Measurements from ENCODE around the gene RASGEF1B. TPM values are rescaled to one million over a fixed set of nuclear protein-coding genes. Genes with fewer than 3 reads are reported as not detected.
"Not testable (repeated sequence)": the region's sequence is repeated elsewhere in the genome, so short reads cannot be mapped to it uniquely, and the experiment has no call there.

Gene RASGEF1B
- total and polyA plus RNA-seq, 4 donors = 8.9 to 57.4 (median 32.1) TPM

DNA sequence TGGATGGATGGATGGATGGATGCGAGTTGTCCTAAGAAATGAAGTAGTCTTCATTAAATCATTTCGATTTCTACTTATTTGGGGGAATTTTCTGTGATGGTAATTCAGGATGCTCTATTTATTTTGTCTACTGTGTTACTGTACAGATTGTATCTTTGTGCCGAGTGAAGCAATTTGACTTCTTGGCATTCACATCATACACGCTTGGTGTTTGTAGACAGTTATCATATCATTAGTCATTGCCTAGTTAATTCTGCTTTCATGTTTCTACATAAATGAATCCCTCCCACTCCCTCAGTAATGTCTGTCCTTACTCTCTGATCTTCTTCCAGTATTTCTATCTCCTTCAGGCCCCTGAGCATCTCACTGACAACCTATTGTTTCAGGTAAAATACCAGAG is 64.0 kb downstream of the RASGEF1B start:
- no peak overlapping the region for H3K9ac ChIP-seq (ENCODE audit: low read depth in 1 of 2, low read length in 2 of 2)
- 86% methylated on average over 4 of the region's 4 CpGs for WGBS
- no peaks in the 10 kb centered on the region for H3K4me1 ChIP-seq (ENCODE audit: control insufficient read depth in 4 of 4, insufficient read depth in 4 of 4, low read length in 3 of 4)
- H3K27ac ChIP-seq (ENCODE audit: low read depth in 1 of 2, low read length in 2 of 2) = no peak overlapping the region
- DNase-seq (ENCODE audit: low spot score) = no peak
- no peaks in the 10 kb centered on the region for H3K27me3 ChIP-seq (ENCODE audit: control insufficient read depth in 4 of 4, insufficient read depth in 4 of 4, low read length in 3 of 4)
- no peak overlapping the region for H3K4me3 ChIP-seq (ENCODE audit: low read depth in 1 of 3, low read length in 3 of 3)
- no peaks in the 10 kb centered on the region for H3K9me3 ChIP-seq (ENCODE audit: control insufficient read depth in 4 of 4, low read length in 3 of 4)
- no peaks in the 10 kb centered on the region for H3K36me3 ChIP-seq (ENCODE audit: control insufficient read depth in 4 of 4, insufficient read depth in 3 of 4, low read depth in 1 of 4, low read length in 3 of 4)
- no peak for TF ChIP-seq NR2F2 (IDR thresholded peaks at IDR 0.05)
- TF ChIP-seq, protein P1, sequence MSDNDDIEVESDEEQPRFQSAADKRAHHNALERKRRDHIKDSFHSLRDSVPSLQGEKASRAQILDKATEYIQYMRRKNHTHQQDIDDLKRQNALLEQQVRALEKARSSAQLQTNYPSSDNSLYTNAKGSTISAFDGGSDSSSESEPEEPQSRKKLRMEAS (IDR thresholded peaks at IDR 0.05) = no peak
- TF ChIP-seq YY1 (IDR thresholded peaks at IDR 0.05) = no peak
- no peak for TF ChIP-seq RAD21 (IDR thresholded peaks at IDR 0.05)
- no peak for TF ChIP-seq TAF1 (conservative IDR thresholded peaks at IDR 0.05)
- TF ChIP-seq HNF4A (conservative IDR thresholded peaks at IDR 0.05) = no peak
- TF ChIP-seq HNF4G (IDR thresholded peaks at IDR 0.05) = no peak

DNA sequence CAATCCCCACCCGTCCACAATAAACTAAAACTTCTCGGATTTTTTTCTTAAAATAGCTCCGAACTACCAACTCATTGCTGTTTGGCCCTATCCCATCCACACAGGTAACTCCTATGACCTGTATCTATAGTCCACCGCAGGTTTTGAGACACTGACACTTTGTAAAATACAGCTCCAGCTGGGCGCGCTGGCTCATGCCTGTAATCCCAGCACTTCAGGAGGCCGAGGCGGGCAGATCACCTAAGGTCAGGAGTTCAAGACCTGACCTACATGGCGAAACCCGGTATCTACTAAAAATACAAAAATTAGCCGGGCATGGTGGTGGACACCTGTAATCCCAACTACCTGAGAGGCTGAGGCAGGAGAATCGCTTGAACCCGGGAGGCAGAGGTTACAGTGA is 65.2 kb downstream of the RASGEF1B start:
- not testable (repeated sequence) for H3K36me3 ChIP-seq (ENCODE audit: control insufficient read depth in 4 of 4, insufficient read depth in 3 of 4, low read depth in 1 of 4, low read length in 3 of 4); DNase-seq (ENCODE audit: low spot score); H3K9ac ChIP-seq (ENCODE audit: low read depth in 1 of 2, low read length in 2 of 2); H3K4me3 ChIP-seq (ENCODE audit: low read depth in 1 of 3, low read length in 3 of 3); H3K27ac ChIP-seq (ENCODE audit: low read depth in 1 of 2, low read length in 2 of 2); H3K27me3 ChIP-seq (ENCODE audit: control insufficient read depth in 4 of 4, insufficient read depth in 4 of 4, low read length in 3 of 4); H3K4me1 ChIP-seq (ENCODE audit: control insufficient read depth in 4 of 4, insufficient read depth in 4 of 4, low read length in 3 of 4); H3K9me3 ChIP-seq (ENCODE audit: control insufficient read depth in 4 of 4, low read length in 3 of 4)
- WGBS = 68% methylated on average over 13 of the region's 13 CpGs

DNA sequence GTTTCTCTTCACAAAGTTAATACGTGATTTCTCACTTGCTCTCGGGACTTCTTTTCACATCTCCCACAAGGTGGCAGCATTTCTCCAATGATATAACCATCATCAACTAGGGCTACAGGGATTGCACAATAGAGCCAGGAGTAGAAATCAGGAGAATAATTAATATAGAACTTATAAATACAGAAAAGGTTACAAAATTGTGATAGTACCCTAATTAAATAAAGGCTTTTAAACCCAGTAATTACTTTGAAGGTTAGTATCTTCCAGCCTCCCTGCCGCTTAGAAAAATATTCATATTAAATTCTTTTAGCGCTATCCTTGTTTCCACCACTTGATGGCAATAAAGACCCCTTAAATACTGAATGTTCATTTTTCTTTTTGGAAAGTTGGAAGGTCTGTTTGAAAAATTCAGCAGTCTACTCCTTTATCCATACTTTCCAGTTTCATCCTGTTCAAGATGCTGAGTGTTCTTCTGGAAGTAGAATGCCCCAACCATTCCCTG is 65.8 kb downstream of the RASGEF1B start:
- Histone ChIP-seq H3K9ac (ENCODE audit: low read depth in 1 of 2, low read length in 2 of 2) (no peak overlapping the region), H3K9me3 (ENCODE audit: control insufficient read depth in 4 of 4, low read length in 3 of 4) (no peaks in the 10 kb centered on the region), H3K36me3 (ENCODE audit: control insufficient read depth in 4 of 4, insufficient read depth in 3 of 4, low read depth in 1 of 4, low read length in 3 of 4) (no peaks in the 10 kb centered on the region), H3K4me1 (ENCODE audit: control insufficient read depth in 4 of 4, insufficient read depth in 4 of 4, low read length in 3 of 4) (no peaks in the 10 kb centered on the region), H3K27ac (ENCODE audit: low read depth in 1 of 2, low read length in 2 of 2) (no peak overlapping the region), H3K4me3 (ENCODE audit: low read depth in 1 of 3, low read length in 3 of 3) (no peak overlapping the region), H3K27me3 (ENCODE audit: control insufficient read depth in 4 of 4, insufficient read depth in 4 of 4, low read length in 3 of 4) (no peaks in the 10 kb centered on the region)
- TF ChIP-seq, protein P2, sequence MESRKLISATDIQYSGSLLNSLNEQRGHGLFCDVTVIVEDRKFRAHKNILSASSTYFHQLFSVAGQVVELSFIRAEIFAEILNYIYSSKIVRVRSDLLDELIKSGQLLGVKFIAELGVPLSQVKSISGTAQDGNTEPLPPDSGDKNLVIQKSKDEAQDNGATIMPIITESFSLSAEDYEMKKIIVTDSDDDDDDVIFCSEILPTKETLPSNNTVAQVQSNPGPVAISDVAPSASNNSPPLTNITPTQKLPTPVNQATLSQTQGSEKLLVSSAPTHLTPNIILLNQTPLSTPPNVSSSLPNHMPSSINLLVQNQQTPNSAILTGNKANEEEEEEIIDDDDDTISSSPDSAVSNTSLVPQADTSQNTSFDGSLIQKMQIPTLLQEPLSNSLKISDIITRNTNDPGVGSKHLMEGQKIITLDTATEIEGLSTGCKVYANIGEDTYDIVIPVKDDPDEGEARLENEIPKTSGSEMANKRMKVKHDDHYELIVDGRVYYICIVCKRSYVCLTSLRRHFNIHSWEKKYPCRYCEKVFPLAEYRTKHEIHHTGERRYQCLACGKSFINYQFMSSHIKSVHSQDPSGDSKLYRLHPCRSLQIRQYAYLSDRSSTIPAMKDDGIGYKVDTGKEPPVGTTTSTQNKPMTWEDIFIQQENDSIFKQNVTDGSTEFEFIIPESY (IDR thresholded peaks at IDR 0.05) = no peak
- TF ChIP-seq RAD21 (IDR thresholded peaks at IDR 0.05) = peak; percentile 92 to 96
- TF ChIP-seq, protein P3, sequence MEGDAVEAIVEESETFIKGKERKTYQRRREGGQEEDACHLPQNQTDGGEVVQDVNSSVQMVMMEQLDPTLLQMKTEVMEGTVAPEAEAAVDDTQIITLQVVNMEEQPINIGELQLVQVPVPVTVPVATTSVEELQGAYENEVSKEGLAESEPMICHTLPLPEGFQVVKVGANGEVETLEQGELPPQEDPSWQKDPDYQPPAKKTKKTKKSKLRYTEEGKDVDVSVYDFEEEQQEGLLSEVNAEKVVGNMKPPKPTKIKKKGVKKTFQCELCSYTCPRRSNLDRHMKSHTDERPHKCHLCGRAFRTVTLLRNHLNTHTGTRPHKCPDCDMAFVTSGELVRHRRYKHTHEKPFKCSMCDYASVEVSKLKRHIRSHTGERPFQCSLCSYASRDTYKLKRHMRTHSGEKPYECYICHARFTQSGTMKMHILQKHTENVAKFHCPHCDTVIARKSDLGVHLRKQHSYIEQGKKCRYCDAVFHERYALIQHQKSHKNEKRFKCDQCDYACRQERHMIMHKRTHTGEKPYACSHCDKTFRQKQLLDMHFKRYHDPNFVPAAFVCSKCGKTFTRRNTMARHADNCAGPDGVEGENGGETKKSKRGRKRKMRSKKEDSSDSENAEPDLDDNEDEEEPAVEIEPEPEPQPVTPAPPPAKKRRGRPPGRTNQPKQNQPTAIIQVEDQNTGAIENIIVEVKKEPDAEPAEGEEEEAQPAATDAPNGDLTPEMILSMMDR (IDR thresholded peaks at IDR 0.05; ENCODE audit: low read depth, low read length, missing input control) = peak; percentile 70
- no peak for DNase-seq (ENCODE audit: low spot score)
- WGBS = 2% methylated on average over 4 of the region's 4 CpGs

DNA sequence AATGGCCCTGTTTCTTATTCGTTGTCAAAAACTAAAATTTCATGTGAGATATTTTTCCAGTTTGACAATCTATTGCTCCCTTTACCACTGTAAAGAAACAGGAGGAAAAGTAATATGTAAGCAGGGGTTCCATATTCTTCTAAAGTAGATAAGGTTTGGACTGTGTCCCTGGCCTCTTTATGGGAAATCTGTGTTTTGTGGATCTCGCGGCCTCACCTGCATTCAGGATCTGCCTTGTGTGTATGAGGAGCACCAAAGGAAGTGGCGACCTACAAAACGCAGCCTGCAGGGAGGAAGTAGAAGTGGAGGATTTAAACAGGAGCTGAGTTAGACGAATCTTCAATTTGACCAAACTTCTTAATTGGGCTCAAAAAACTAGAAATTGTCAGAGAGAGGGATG is 67.0 kb downstream of the RASGEF1B start:
- WGBS = 83% methylated on average over 6 of the region's 6 CpGs
- H3K27ac ChIP-seq (ENCODE audit: low read depth in 1 of 2, low read length in 2 of 2) = no peak overlapping the region
- TF ChIP-seq TAF1 (conservative IDR thresholded peaks at IDR 0.05) = no peak
- TF ChIP-seq, protein P4, sequence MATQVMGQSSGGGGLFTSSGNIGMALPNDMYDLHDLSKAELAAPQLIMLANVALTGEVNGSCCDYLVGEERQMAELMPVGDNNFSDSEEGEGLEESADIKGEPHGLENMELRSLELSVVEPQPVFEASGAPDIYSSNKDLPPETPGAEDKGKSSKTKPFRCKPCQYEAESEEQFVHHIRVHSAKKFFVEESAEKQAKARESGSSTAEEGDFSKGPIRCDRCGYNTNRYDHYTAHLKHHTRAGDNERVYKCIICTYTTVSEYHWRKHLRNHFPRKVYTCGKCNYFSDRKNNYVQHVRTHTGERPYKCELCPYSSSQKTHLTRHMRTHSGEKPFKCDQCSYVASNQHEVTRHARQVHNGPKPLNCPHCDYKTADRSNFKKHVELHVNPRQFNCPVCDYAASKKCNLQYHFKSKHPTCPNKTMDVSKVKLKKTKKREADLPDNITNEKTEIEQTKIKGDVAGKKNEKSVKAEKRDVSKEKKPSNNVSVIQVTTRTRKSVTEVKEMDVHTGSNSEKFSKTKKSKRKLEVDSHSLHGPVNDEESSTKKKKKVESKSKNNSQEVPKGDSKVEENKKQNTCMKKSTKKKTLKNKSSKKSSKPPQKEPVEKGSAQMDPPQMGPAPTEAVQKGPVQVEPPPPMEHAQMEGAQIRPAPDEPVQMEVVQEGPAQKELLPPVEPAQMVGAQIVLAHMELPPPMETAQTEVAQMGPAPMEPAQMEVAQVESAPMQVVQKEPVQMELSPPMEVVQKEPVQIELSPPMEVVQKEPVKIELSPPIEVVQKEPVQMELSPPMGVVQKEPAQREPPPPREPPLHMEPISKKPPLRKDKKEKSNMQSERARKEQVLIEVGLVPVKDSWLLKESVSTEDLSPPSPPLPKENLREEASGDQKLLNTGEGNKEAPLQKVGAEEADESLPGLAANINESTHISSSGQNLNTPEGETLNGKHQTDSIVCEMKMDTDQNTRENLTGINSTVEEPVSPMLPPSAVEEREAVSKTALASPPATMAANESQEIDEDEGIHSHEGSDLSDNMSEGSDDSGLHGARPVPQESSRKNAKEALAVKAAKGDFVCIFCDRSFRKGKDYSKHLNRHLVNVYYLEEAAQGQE (IDR thresholded peaks at IDR 0.05) = no peak
- no peak for TF ChIP-seq FOXA2 (IDR thresholded peaks at IDR 0.05)
- TF ChIP-seq, protein P1 (IDR thresholded peaks at IDR 0.05) = no peak
- TF ChIP-seq JUND (IDR thresholded peaks at IDR 0.05) = no peak
- TF ChIP-seq, protein P2 (IDR thresholded peaks at IDR 0.05) = no peak
- no peak for TF ChIP-seq EGR1 (IDR thresholded peaks at IDR 0.05; ENCODE audit: low read depth in 2 of 2)
- no peak for TF ChIP-seq HNF4A (conservative IDR thresholded peaks at IDR 0.05)
- TF ChIP-seq NR2F2 (IDR thresholded peaks at IDR 0.05) = no peak
- no peak for TF ChIP-seq RAD21 (IDR thresholded peaks at IDR 0.05)
- TF ChIP-seq HNF4G (IDR thresholded peaks at IDR 0.05) = no peak

More for the DNA sequence above, 67.0 kb downstream of the RASGEF1B start:
- no peaks in the 10 kb centered on the region for H3K36me3 ChIP-seq (ENCODE audit: control insufficient read depth in 4 of 4, insufficient read depth in 3 of 4, low read depth in 1 of 4, low read length in 3 of 4)
- no peaks in the 10 kb centered on the region for H3K4me1 ChIP-seq (ENCODE audit: control insufficient read depth in 4 of 4, insufficient read depth in 4 of 4, low read length in 3 of 4)
- no peaks in the 10 kb centered on the region for H3K27me3 ChIP-seq (ENCODE audit: control insufficient read depth in 4 of 4, insufficient read depth in 4 of 4, low read length in 3 of 4)
- no peaks in the 10 kb centered on the region for H3K9me3 ChIP-seq (ENCODE audit: control insufficient read depth in 4 of 4, low read length in 3 of 4)
- no peak for DNase-seq (ENCODE audit: low spot score)
- no peak overlapping the region for H3K9ac ChIP-seq (ENCODE audit: low read depth in 1 of 2, low read length in 2 of 2)
- H3K4me3 ChIP-seq (ENCODE audit: low read depth in 1 of 3, low read length in 3 of 3) = no peak overlapping the region

Data from liver (tissue), 9 donors.